ENCODE results near the gene SCYGR4.
"Not testable (repeated sequence)": the region's sequence is repeated elsewhere in the genome, so short reads cannot be mapped to it uniquely, and the experiment has no call there.

SCYGR4 gene

DNA sequence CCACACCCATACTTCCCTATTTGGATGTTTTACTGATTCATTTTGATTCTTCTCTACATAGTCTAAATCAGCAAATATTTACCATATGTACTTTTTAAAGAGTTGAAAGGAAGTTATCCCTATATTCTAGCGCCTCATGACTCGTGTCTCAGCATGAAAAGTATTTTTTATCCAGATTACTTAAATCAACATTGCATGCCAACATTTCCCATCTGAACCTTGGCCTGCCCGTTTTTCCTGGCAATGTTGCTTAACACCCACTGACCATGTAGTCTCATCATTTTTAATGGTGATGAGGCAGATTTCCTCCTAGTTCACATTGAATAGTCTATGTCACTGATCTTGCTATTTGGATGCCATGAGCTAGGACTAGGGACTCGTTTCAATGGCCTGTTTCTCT is 36.1 kb downstream of the SCYGR4 start:
- FAIRE-seq (no peak), DNase-seq (ENCODE audit: insufficient read length) (no peak)
- TF ChIP-seq POLR2A (IDR thresholded peaks at IDR 0.05; ENCODE audit: low read depth, low read length): no peak

DNA sequence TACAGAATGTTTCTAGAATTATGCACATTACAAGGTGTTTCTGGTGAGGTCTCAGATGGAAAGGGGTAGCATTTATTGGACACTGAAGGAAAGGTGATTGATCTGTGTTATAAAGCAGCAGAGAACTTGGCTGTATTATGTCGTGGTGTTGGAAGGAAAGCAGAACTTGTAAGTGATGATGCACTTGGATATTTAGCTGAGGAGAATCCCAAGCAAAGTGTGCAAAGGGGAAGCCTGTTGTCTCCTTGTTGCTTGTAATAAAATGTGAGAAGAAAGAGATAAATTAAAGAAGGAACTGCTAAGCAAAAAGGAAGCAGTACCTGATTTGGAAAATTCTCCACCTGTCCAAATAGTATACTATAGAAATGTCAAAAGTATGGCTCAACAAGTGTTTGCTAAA is 37.1 kb downstream of the SCYGR4 start:
- no peak for FAIRE-seq
- TF ChIP-seq TAF1 (IDR thresholded peaks at IDR 0.05; ENCODE audit: borderline replicate concordance, low read depth, low read length) (no peak), POLR2AphosphoS5 (IDR thresholded peaks at IDR 0.05; ENCODE audit: low read depth, low read length) (no peak), POLR2A (IDR thresholded peaks at IDR 0.05; ENCODE audit: low read depth, low read length) (no peak)
- no peak for DNase-seq (ENCODE audit: insufficient read length)

DNA sequence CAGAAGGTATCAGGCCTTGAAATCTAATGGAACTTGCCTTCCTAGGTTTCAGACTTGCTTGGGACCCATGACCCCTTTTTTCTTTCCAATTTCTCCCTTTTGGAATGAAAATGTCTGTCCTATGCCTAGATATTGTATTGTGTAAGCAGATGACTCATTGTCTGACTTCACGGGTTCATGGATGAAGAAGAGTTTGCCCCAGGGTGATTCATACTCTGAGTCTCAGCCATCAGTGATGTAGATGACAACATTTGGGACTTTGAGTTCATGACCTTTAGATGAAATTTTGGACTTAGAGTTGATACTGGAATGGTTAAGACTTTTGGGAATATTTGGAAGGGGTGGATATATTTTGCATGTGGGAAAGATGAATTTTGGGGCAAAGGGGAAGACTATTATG is 38.2 kb downstream of the SCYGR4 start:
- FAIRE-seq (no peak), DNase-seq (ENCODE audit: insufficient read length) (no peak)
- TF ChIP-seq TAF1 (IDR thresholded peaks at IDR 0.05; ENCODE audit: borderline replicate concordance, low read depth, low read length) (no peak), POLR2A (IDR thresholded peaks at IDR 0.05; ENCODE audit: low read depth, low read length) (no peak), POLR2AphosphoS5 (IDR thresholded peaks at IDR 0.05; ENCODE audit: low read depth, low read length) (no peak)

DNA sequence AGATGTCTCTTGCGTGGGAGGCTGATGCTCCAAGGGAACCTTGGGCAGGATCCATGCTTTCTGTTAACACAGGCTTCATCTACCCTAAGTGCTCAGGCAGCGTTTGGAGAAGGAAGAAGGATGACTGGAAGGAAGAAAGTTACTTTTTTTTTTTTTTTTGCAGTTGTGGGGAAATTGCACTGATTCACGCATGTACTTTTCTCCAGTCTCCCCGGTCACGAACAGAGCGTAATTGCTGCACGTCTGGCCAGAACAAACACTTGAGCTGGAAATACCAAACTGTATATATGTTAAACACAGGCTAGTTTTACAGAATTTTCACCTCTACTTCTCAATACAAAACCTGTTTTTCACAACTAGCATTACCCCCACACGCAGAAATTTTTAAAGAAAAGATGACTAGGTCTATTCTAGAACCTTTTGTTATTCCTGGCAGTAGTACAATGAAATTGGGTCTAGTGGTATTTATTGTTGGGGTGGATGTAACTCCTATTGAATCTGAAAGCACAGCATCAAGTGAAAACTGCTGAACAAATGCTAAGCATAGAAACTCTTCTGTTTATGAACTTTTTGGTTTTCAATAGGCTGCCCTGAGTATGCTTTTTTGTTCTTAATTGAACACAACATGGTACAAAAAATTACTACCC is 40.0 kb downstream of the SCYGR4 start:
- no peak for FAIRE-seq
- TF ChIP-seq POLR2A (IDR thresholded peaks at IDR 0.05; ENCODE audit: low read depth, low read length): no peak
- no peak for TF ChIP-seq TAF1 (IDR thresholded peaks at IDR 0.05; ENCODE audit: borderline replicate concordance, low read depth, low read length)
- TF ChIP-seq POLR2AphosphoS5 (IDR thresholded peaks at IDR 0.05; ENCODE audit: low read depth, low read length): no peak

DNA sequence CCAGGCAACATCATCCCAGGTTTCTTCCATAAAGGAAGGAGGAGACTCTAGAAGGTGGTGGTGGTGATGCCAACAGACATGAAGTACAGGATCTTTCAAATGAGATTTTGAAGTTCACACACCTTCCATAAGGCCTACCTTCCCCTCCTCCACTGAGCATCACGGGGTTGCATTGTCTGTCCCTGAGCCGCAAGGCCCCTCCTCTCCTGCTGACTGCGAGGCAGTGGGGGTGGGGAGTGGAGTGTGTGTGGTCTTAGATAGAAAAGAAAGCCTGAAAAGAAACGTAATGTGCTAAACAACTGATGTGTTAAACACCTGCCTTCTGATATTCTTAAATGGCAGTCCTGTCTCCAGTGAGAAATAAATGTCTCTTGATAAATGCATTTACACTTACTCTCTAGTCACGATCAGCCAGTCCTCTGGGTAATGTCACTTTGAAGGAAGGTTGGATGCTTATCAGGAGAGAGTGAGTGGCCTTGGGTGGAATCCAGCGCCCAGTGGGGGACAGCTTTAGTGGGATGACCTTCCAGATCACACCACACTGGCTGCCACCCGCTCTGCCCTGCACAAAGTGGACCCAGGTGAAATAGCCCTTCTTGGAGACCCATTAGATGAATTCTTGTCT is 43.8 kb downstream of the SCYGR4 start:
- FAIRE-seq (no peak), DNase-seq (ENCODE audit: insufficient read length) (no peak)
- no peak for TF ChIP-seq POLR2AphosphoS5 (IDR thresholded peaks at IDR 0.05; ENCODE audit: low read depth, low read length)
- TF ChIP-seq POLR2A (IDR thresholded peaks at IDR 0.05; ENCODE audit: low read depth, low read length): no peak
- no peak for TF ChIP-seq TAF1 (IDR thresholded peaks at IDR 0.05; ENCODE audit: borderline replicate concordance, low read depth, low read length)

More for the DNA sequence above, 40.0 kb downstream of the SCYGR4 start:
- DNase-seq (ENCODE audit: insufficient read length): no peak

DNA sequence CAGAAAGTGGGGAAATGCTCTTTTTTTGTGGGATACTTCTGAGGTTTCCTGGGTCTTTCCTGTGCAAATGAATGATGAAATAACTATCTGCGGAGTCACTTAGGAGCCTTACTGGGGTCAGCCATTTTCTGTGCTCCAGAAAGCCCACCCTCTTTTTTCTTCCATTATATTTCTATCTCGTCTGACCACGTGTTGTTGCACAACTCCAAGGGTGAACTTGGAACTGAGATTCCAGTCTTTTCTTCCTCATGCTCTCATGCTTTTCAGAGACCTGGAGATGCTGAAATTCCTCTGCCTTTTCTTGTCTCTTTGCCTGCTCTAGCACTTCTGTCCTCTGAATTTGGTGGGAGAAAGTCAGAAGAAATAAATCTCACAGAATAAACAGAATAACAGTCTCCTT is 44.5 kb downstream of the SCYGR4 start:
- no peak for FAIRE-seq
- TF ChIP-seq POLR2AphosphoS5 (IDR thresholded peaks at IDR 0.05; ENCODE audit: low read depth, low read length) (no peak), POLR2A (IDR thresholded peaks at IDR 0.05; ENCODE audit: low read depth, low read length) (no peak), TAF1 (IDR thresholded peaks at IDR 0.05; ENCODE audit: borderline replicate concordance, low read depth, low read length) (no peak)
- no peak for DNase-seq (ENCODE audit: insufficient read length)

DNA sequence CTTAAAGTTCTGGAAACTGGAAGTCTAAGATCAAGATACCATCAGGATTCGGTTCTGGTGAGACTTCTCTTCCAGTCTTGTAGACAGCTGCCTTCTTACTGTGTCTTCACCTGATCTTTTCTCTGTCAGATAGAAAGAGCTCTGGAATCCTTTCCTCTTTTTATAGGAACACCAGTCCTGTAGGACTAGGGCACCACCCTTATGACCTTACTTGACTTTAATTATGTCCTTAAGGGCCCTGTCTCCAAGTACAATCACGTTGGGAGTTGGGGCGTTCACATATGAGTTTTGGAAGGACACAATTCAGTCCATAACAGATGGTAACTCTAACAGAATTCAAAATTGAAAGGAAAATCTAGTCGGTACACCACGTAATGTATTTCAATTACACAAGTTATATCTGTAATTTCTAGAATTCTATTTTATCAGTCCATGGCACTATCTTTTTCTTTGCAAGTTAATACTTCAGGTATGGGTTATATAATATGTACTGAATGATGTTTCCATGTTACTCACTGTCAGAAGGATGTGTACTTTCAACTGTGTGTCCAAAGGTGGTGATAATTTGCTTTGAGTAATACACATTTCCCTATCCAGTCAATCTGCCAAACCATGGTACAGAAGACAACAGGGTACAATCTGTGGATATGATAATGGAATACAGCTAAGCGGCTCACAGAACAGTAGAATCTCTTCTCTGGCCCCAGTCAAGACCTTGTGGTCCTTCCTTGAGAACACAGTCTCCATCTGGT is 48.1 kb downstream of the SCYGR4 start:
- FAIRE-seq (no peak), DNase-seq (ENCODE audit: insufficient read length) (no peak)
- TF ChIP-seq POLR2AphosphoS5 (IDR thresholded peaks at IDR 0.05; ENCODE audit: low read depth, low read length): no peak
- no peak for TF ChIP-seq TAF1 (IDR thresholded peaks at IDR 0.05; ENCODE audit: borderline replicate concordance, low read depth, low read length)
- TF ChIP-seq POLR2A (IDR thresholded peaks at IDR 0.05; ENCODE audit: low read depth, low read length): no peak

DNA sequence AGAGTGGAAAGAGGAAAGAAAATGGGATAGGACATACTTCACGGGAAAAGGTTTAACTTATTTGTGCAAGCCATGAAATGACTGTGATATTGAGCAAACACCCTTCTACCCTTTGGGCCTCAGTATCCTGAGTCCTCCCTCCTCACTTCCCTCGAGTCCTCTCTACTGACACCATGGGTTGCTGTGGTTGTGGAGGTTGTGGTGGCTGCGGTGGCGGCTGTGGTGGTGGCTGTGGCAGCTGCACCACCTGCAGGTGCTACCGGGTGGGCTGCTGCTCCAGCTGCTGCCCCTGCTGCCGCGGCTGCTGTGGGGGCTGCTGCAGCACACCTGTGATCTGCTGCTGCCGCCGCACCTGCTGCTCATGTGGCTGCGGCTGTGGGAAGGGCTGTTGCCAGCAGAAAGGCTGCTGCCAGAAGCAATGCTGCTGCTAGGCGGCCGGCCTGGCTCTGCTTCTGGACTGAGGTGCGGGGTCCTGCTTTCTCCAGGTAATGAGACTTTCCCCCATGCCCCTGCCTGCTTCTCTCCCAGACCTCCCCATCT is 49.4 kb downstream of the SCYGR4 start, which contains the start of gene SCYGR5:
Gene SCYGR5 (plus strand): TSS at position 174 of the 540 bp plus-strand sequence. CDS start 0 bp downstream, at position 174.
- not testable (repeated sequence) for FAIRE-seq; DNase-seq (ENCODE audit: insufficient read length)
